ENCODE results near the gene USP54. TPM values are rescaled to one million over a fixed set of nuclear protein-coding genes. Genes with fewer than 3 reads are reported as not detected.

Gene USP54
- total RNA-seq, 2 experiments from 2014 or later, result 3.1 to 4.6 TPM

DNA sequence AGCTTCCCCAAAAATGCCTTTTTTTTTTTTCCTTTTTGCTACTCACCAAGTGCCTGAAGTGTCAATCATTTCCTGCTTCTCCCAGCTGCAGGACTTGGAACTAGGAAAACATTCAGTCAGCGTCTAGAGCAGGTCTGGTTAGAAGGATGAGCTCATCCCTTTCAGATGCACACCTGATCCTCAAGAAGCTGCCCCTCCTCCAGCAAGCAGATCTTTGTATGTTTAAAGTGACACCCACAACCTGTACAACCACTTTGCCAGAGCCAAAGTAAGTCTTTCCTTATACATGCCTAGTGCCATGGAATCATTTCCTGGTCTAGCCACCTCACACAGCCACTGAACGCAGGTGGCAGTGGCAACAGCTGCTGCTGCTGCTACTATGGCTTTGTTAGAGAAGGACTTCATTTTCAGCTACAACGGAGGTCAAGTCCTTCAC, 10.4 kb upstream of the USP54 start:
- no peak overlapping the region for H3K4me3 Mint-ChIP-seq
- ATAC-seq, result no peak
- intact Hi-C loops (cut with micrococcal nuclease), result no loop called here

DNA sequence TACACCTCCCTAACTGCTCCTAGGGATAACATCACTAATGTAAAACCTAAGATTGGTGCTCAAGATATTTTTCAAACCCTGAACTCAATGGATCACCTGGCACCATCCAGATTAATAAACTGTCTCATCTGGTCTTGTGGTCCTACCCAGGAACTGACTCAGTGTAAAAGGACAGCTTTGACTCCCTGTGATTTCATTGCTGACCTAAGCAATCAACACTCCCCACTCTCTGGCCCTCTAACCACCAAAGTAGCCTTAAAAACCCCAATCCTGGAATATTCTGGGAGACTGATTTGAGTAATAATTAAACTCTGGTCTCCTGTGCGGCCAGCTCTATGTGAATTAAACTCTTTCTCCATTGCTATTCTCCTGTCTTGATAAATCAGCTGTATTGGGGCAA, 6.2 kb upstream of the USP54 start:
- Mint-ChIP-seq H3K9me3 (no peaks in the 10 kb centered on the region), H3K4me1 (ENCODE audit: low read depth) (peaks cover 6% of the 10 kb centered on the region), H3K36me3 (ENCODE audit: low read depth) (no peaks in the 10 kb centered on the region), H3K4me3 (no peak overlapping the region), H3K27me3 (no peaks in the 10 kb centered on the region), H3K27ac (no peak overlapping the region)
- ATAC-seq (no peak), DNase-seq (no peak)
- ChIA-PET CTCF (interaction anchor here (1.9 kb wide), 1 partner anchor 68 kb away, joined by 8 read pairs; no protein-coding TSS in a partner anchor), POLR2A (interaction anchor here (1.2 kb wide), 1 partner anchor 27 kb away, joined by 3 read pairs; no protein-coding TSS in a partner anchor)
- intact Hi-C loops (cut with micrococcal nuclease), result no loop called here
- TF ChIP-seq, protein P1, sequence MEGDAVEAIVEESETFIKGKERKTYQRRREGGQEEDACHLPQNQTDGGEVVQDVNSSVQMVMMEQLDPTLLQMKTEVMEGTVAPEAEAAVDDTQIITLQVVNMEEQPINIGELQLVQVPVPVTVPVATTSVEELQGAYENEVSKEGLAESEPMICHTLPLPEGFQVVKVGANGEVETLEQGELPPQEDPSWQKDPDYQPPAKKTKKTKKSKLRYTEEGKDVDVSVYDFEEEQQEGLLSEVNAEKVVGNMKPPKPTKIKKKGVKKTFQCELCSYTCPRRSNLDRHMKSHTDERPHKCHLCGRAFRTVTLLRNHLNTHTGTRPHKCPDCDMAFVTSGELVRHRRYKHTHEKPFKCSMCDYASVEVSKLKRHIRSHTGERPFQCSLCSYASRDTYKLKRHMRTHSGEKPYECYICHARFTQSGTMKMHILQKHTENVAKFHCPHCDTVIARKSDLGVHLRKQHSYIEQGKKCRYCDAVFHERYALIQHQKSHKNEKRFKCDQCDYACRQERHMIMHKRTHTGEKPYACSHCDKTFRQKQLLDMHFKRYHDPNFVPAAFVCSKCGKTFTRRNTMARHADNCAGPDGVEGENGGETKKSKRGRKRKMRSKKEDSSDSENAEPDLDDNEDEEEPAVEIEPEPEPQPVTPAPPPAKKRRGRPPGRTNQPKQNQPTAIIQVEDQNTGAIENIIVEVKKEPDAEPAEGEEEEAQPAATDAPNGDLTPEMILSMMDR (IDR thresholded peaks at IDR 0.05), result no peak

More for the DNA sequence above, 10.4 kb upstream of the USP54 start:
- ChIA-PET POLR2A (interaction anchor here (0.6 to 1.1 kb wide), 2 partner anchors 11 to 63 kb away, joined by 3 read pairs; no protein-coding TSS in a partner anchor), CTCF (interaction anchor here (1.4 kb wide), 1 partner anchor 42 kb away, joined by 6 read pairs; no protein-coding TSS in a partner anchor)
- TF ChIP-seq, protein P1 (IDR thresholded peaks at IDR 0.05), result no peak
- Mint-ChIP-seq H3K27ac (no peak overlapping the region), H3K9me3 (no peaks in the 10 kb centered on the region), H3K36me3 (ENCODE audit: low read depth) (no peaks in the 10 kb centered on the region), H3K4me1 (ENCODE audit: low read depth) (no peaks in the 10 kb centered on the region), H3K27me3 (no peaks in the 10 kb centered on the region)
- DNase-seq, result no peak

DNA sequence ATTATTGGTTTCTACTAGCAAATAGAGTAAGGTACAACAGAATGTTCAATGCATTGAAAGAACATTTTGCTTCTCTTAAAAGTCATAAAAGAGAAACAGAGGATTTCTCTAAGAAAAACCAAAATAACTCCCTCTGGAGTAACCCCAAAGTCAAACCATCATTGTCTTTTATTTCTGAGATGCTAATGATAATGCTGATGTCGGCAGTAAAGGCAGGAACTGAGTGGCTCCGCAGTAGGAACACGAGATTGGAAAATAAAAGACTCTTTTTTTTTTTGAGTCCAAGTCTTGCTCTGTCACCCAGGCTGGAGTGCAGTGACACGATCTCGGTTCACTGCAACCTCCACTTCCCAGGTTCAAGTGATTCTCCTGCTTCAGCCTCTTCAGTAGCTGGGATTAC, 2.7 kb upstream of the USP54 start:
- H3K4me1 Mint-ChIP-seq (ENCODE audit: low read depth), result peaks cover 19% of the 10 kb centered on the region
- no peak overlapping the region for H3K27ac Mint-ChIP-seq
- no peak for DNase-seq
- no peaks in the 10 kb centered on the region for H3K27me3 Mint-ChIP-seq
- no peaks in the 10 kb centered on the region for H3K36me3 Mint-ChIP-seq (ENCODE audit: low read depth)
- intact Hi-C loops (cut with micrococcal nuclease), result no loop called here
- no peak overlapping the region for H3K4me3 Mint-ChIP-seq
- no peaks in the 10 kb centered on the region for H3K9me3 Mint-ChIP-seq
- ChIA-PET CTCF (interaction anchor here (1.2 kb wide), 1 partner anchor 10 kb away, joined by 4 read pairs; no protein-coding TSS in a partner anchor), POLR2A (interaction anchor here (1.2 kb wide), 1 partner anchor 36 kb away, joined by 3 read pairs; no protein-coding TSS in a partner anchor)
- no peak for ATAC-seq
- TF ChIP-seq, protein P1 (IDR thresholded peaks at IDR 0.05), result no peak

DNA sequence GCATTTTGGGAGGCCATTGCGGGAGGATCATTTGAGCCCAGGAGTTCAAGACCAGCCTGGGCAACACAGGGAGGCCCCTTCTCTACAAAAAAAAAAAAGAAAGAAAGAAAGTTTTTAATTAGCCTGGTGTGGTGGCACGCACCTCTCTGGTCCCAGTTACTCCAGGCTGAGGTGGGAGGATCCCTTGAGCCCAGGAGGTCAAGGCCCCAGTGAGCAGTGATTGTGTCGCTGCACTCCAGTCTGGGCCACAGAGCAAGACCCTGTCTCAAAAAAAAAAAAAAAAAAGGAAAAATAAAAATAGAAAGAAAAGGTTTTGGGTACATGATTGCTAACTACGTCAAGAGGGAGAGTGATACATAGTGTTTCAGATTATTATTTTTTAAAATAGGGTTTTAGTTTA, 2.0 kb upstream of the USP54 start:
- no peaks in the 10 kb centered on the region for H3K36me3 Mint-ChIP-seq (ENCODE audit: low read depth)
- peaks cover 19% of the 10 kb centered on the region for H3K4me1 Mint-ChIP-seq (ENCODE audit: low read depth)
- ATAC-seq (no peak), DNase-seq (no peak)
- H3K27ac Mint-ChIP-seq, result no peak overlapping the region
- intact Hi-C loops (cut with micrococcal nuclease), result no loop called here
- ChIA-PET CTCF (interaction anchor here (1.0 kb wide), 1 partner anchor 50 kb away, joined by 3 read pairs; no protein-coding TSS in a partner anchor), POLR2A (no interaction called here)
- H3K9me3 Mint-ChIP-seq, result no peaks in the 10 kb centered on the region
- no peak overlapping the region for H3K4me3 Mint-ChIP-seq
- TF ChIP-seq, protein P1 (IDR thresholded peaks at IDR 0.05), result no peak
- no peaks in the 10 kb centered on the region for H3K27me3 Mint-ChIP-seq

DNA sequence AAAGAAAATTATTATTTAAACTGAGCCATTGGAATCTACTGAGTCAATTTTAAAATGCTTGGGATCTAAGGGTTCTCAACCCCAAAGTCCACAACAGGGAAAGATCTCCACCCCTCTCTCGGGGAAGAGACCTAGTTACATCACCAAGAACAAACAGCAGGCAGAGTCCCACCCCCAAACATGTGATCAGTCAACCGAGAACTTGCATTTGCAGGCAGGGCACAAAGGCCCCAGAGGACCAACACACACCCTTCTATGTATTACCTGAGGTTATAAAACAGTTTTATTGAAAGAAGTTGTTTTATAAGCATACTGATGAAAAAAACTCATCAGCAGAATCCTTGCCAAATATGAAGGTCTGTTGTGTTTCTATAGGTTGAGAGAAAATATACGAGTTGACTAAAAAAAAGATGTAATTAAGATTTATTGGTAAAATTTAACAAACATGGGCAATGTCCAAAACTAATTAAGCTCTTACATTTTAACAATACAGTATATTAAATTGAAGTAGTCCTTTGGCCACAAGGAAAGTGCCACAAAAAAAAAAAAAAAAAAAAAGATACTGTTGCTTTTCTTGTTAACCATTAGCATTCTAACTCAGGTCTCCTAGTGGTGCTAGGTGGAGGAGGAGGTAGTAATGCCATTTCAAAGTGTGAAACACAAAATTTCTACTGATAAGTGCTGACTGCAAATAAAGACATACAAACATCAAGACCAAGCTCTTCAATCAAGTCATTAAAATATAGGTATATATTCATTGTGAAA, 975 bp upstream of the USP54 start:
- DNase-seq (peak; percentile 23), ATAC-seq (peak; percentile 45)
- ChIA-PET CTCF (interaction anchor here (1.0 kb wide), 1 partner anchor 51 kb away, joined by 3 read pairs; no protein-coding TSS in a partner anchor), POLR2A (interaction anchor here (0.8 to 1.0 kb wide), 2 partner anchors 26 to 34 kb away, joined by 3 read pairs; no protein-coding TSS in a partner anchor)
- intact Hi-C loops (cut with micrococcal nuclease), result no loop called here
- Mint-ChIP-seq H3K4me1 (ENCODE audit: low read depth) (peaks cover 19% of the 10 kb centered on the region), H3K27ac (no peak overlapping the region), H3K9me3 (no peaks in the 10 kb centered on the region), H3K4me3 (no peak overlapping the region), H3K27me3 (no peaks in the 10 kb centered on the region), H3K36me3 (ENCODE audit: low read depth) (no peaks in the 10 kb centered on the region)
- TF ChIP-seq, protein P1 (IDR thresholded peaks at IDR 0.05), result no peak

All from activated CD8-positive, alpha-beta T cell treated with anti-CD3 and anti-CD28 coated beads for 36 hours (primary cell).